ENCODE data around the gene MARCKS.

The MARCKS gene

DNA sequence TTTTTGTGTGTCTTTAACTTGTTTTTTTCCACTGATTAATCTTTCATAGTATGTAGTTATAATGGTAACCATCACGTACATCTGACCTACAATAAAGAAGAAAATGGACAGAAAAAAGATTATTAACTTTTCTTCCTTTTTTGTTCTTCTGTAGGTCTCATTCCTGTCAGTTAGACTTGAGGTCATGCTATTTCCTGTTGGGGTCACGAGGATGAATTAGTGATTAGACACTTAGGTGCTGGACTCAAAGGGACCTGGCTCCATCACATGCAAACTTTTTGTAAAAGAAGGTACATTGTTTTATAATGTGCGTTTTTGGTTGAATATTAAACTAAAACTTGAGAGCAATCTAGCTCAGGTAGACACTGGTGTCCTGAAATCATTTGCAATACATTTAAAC is 14.8 kb downstream of the MARCKS start:
- no peak for FAIRE-seq
- no peak for TF ChIP-seq CTCF (IDR thresholded peaks at IDR 0.05; ENCODE audit: insufficient read depth, missing control alignments)
- no peak for DNase-seq (ENCODE audit: insufficient read length, low spot score)

- DNase-seq (ENCODE audit: insufficient read length, low spot score), result no peak
- no peak for FAIRE-seq
- no peak for TF ChIP-seq CTCF (IDR thresholded peaks at IDR 0.05; ENCODE audit: insufficient read depth, missing control alignments)
Observed at GRCh38 chr6:113873043-113873667, 16.0 kb downstream of the MARCKS start.

- FAIRE-seq, result no peak
- no peak for TF ChIP-seq CTCF (IDR thresholded peaks at IDR 0.05; ENCODE audit: insufficient read depth, missing control alignments)
- DNase-seq (ENCODE audit: insufficient read length, low spot score), result no peak
Observed at GRCh38 chr6:113875470-113875869, 18.3 kb downstream of the MARCKS start.

- TF ChIP-seq CTCF (IDR thresholded peaks at IDR 0.05; ENCODE audit: insufficient read depth, missing control alignments), result no peak
- no peak for DNase-seq (ENCODE audit: insufficient read length, low spot score)
- FAIRE-seq, result no peak
Observed at GRCh38 chr6:113876695-113877094, 19.6 kb downstream of the MARCKS start.

- FAIRE-seq (peak; percentile 92), DNase-seq (ENCODE audit: insufficient read length, low spot score) (no peak)
- peak; percentile 87 for TF ChIP-seq CTCF (IDR thresholded peaks at IDR 0.05; ENCODE audit: insufficient read depth, missing control alignments)
Observed at GRCh38 chr6:113879186-113880096, 22.3 kb downstream of the MARCKS start.

DNA sequence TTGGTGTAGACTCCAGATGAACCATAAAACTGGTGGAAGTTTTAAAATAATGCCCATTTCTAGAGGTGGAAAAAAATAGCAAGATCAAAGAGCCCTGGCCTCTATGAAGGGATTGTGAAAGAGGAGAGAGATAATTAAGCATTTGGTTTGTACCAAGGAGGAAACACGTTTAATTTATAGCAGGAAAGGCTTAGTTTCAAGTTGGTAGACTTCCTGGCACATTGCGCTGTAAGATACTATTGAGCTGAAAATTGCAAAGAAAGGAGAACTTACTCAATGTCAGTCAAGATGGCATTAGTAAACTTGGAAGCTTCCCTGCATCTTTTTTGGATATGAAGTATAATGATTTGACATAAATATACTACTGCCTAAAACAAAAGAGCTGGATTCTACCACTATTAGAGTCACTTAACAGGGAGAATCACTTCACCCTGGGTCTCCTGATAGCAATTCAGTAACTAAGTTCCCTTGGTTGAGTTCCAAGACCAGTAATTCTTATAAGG is 24.4 kb downstream of the MARCKS start:
- FAIRE-seq (no peak), DNase-seq (ENCODE audit: insufficient read length, low spot score) (no peak)
- no peak for TF ChIP-seq CTCF (IDR thresholded peaks at IDR 0.05; ENCODE audit: insufficient read depth, missing control alignments)

Data from D721Med (cell line).